ENCODE results near the gene CPNE6. TPM values are rescaled to one million over a fixed set of nuclear protein-coding genes. Genes with fewer than 3 reads are reported as not detected.

CPNE6 gene
- total and polyA plus RNA-seq, 2 of the 8 experiments (the other 6 are each of a cell fraction or from before 2014, with no cell fraction given): 0.05 TPM; not detected in 1

DNA sequence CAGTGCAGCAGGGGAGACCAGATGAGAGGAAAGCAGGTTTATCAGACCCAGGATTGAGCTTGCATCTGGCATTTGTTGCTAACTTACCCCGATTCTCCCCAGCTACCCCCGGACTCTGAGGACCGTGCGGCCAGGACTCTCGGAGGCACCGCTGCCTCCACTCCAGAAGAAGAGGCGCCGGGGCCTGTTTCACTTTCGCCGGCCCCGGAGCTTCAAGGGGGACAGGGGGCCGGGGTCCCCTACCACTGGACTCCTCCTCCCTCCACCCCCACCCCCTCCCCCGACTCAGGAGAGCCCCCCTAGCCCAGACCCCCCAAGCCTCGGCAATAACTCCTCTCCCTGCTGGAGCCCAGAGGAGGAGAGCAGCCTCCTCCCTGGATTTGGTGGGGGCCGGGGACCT, 6.5 kb upstream of the CPNE6 start:
- no peak overlapping the region for H3K23ac ChIP-seq (ENCODE audit: insufficient read length)
- H3K56ac ChIP-seq (replicated peaks; ENCODE audit: insufficient read length, low read depth, low read length): no peak overlapping the region
- no peaks in the 10 kb centered on the region for H3K4me1 ChIP-seq (replicated peaks in 1 of 4; ENCODE audit: control insufficient read depth in 3 of 4, insufficient read depth in 4 of 4, low read length in 3 of 4)
- no peak overlapping the region for H2AK5ac ChIP-seq (ENCODE audit: low read depth, low read length)
- H3K23me2 ChIP-seq (ENCODE audit: low read depth, low read length): no peaks in the 10 kb centered on the region
- H2BK120ac ChIP-seq (replicated peaks; ENCODE audit: low read depth, low read length): no peak overlapping the region
- no peak overlapping the region for H2BK20ac ChIP-seq (ENCODE audit: low read length)
- no peak overlapping the region for H3K9ac ChIP-seq (replicated peaks in 1 of 4; ENCODE audit: extremely low read depth in 1 of 4, low read depth in 3 of 4, low read length in 3 of 4)
- H3K18ac ChIP-seq (ENCODE audit: extremely low read depth, low read length): no peak overlapping the region
- H3K79me1 ChIP-seq (ENCODE audit: low read depth, low read length): no peaks in the 10 kb centered on the region
- H2BK12ac ChIP-seq (ENCODE audit: low read depth, low read length): no peak overlapping the region
- no peak overlapping the region for H4K91ac ChIP-seq (replicated peaks; ENCODE audit: insufficient read length, low read length)
- H3K14ac ChIP-seq (ENCODE audit: insufficient read length): no peak overlapping the region
- no peaks in the 10 kb centered on the region; a peak in 1 of 7 replicates for H3K27me3 ChIP-seq (replicated peaks in 1 of 4; ENCODE audit: control insufficient read depth in 3 of 4, extremely low read depth in 1 of 4, insufficient read depth in 3 of 4, low read length in 3 of 4)
- ChIA-PET CTCF (ENCODE audit: partially characterized antibody) (interaction anchor here (0.9 to 23.8 kb wide), 7 partner anchors 9 to 242 kb away, joined by 3 to 316 read pairs (median 5); partner anchors contain the start of genes CIDEB, IRF9 and PCK2), POLR2A (ENCODE audit: partially characterized antibody) (interaction anchor here (1.1 to 27.2 kb wide), 4 partner anchors 10 to 34 kb away, joined by 3 to 626 read pairs (median 20); partner anchors contain the start of genes CARMIL3 and PCK2)
- H4K20me1 ChIP-seq (replicated peaks in 1 of 2; ENCODE audit: control insufficient read depth in 1 of 2, insufficient read depth in 2 of 2, low read length in 2 of 2): no peaks in the 10 kb centered on the region
- H3K27ac ChIP-seq (ENCODE audit: low read depth, low read length): no peak overlapping the region
- H3K4me2 ChIP-seq (ENCODE audit: insufficient read depth in 1 of 2, low read depth in 2 of 2, low read length in 2 of 2): no peak overlapping the region
- no peak overlapping the region for H2BK15ac ChIP-seq (ENCODE audit: low read length)
- no peak overlapping the region for H2AFZ ChIP-seq (ENCODE audit: low read length)
- H3K9me3 ChIP-seq (ENCODE audit: insufficient read depth in 2 of 2, low read depth in 1 of 2, low read length in 1 of 2): no peaks in the 10 kb centered on the region
- DNase-seq (ENCODE audit: low read depth in 1 of 2, low spot score in 2 of 2): no peak
- WGBS, 2 experiments (ENCODE audit: extremely low coverage in 1 of 2, insufficient coverage in 1 of 2, insufficient read length in 1 of 2, insufficient replicate concordance in 2 of 2, low coverage in 1 of 2, low lambda C conversion rate in 2 of 2, missing lambda C conversion rate in 1 of 2): 95% methylated on average over 6 of the region's 15 CpGs; no CpG with 5 or more reads in 1 of the 2 experiments
- H3K36me3 ChIP-seq (ENCODE audit: control insufficient read depth in 2 of 4, insufficient read depth in 4 of 4, low read length in 3 of 4): no peaks in the 10 kb centered on the region
- H4K5ac ChIP-seq (ENCODE audit: insufficient read length, low read depth, low read length): no peak overlapping the region
- no peak overlapping the region; the same call in 1 of the 2 replicates for H2BK5ac ChIP-seq (ENCODE audit: low read depth, low read length)
- no peak for FAIRE-seq
- H3K4me3 ChIP-seq (ENCODE audit: extremely low read depth in 1 of 4, insufficient read depth in 2 of 4, low read depth in 3 of 4, low read length in 4 of 4): no peak overlapping the region
- H3K79me2 ChIP-seq (ENCODE audit: control insufficient read depth in 1 of 2, insufficient read depth in 2 of 2, low read length in 2 of 2): no peaks in the 10 kb centered on the region
- H4K8ac ChIP-seq (ENCODE audit: extremely low read depth, insufficient read depth, low read length): no peak overlapping the region
- H3K4ac ChIP-seq (replicated peaks; ENCODE audit: insufficient read length, low read depth, low read length): no peak overlapping the region
- TF ChIP-seq RBBP5 (IDR thresholded peaks at IDR 0.05; ENCODE audit: borderline replicate concordance, low read depth, low read length): no peak
- no peak for TF ChIP-seq NRF1 (IDR thresholded peaks at IDR 0.05; ENCODE audit: low read depth, low read length)
- no peak for TF ChIP-seq SIRT6 (IDR thresholded peaks at IDR 0.05; ENCODE audit: low read length)
- no peak for TF ChIP-seq JUND (IDR thresholded peaks at IDR 0.05; ENCODE audit: low read length)
- TF ChIP-seq CEBPB (IDR thresholded peaks at IDR 0.05; ENCODE audit: low read depth, low read length): no peak
- no peak for TF ChIP-seq POLR2AphosphoS5 (IDR thresholded peaks at IDR 0.05; ENCODE audit: low read depth, low read length)
- TF ChIP-seq EP300 (IDR thresholded peaks at IDR 0.05; ENCODE audit: borderline replicate concordance in 1 of 2, low read depth in 2 of 2, low read length in 2 of 2): no peak
- no peak for TF ChIP-seq CBX5 (IDR thresholded peaks at IDR 0.05; ENCODE audit: low read depth, low read length)
- no peak for TF ChIP-seq POLR2A (IDR thresholded peaks at IDR 0.05; ENCODE audit: control extremely low read depth in 1 of 2, low read depth in 2 of 2, low read length in 2 of 2)
- TF ChIP-seq SP2 (IDR thresholded peaks at IDR 0.05; ENCODE audit: low read length): no peak
- TF ChIP-seq RAD21 (IDR thresholded peaks at IDR 0.05 in 1 of 2, conservative IDR thresholded peaks at IDR 0.05 in 1 of 2; ENCODE audit: low read depth in 2 of 2, low read length in 2 of 2): no peak
- no peak for TF ChIP-seq BACH1 (IDR thresholded peaks at IDR 0.05; ENCODE audit: low read length)
- no peak for TF ChIP-seq SUZ12 (IDR thresholded peaks at IDR 0.05; ENCODE audit: low read length)
- TF ChIP-seq CBX8 (IDR thresholded peaks at IDR 0.05; ENCODE audit: borderline replicate concordance, low read depth, low read length): no peak
- TF ChIP-seq SAP30 (IDR thresholded peaks at IDR 0.05; ENCODE audit: insufficient read depth, insufficient replicate concordance, low read length): no peak

All from H1 (cell line).